ENCODE data around the gene SGK1.

Gene SGK1

GRCh38 chr6:134123666-134124208 lies 194.2 kb downstream of the SGK1 start:
- no peak for DNase-seq (ENCODE audit: low read depth in 2 of 2)

- DNase-seq (ENCODE audit: low read depth in 2 of 2) = no peak
Measured at GRCh38 chr6:134122775-134123174, 195.1 kb downstream of the SGK1 start.

- DNase-seq (ENCODE audit: low read depth in 2 of 2) = no peak
Measured at GRCh38 chr6:134119486-134119885, 198.4 kb downstream of the SGK1 start.
